Activated B cell treated with CpG ODN at 0.5 μM for 24 hours (primary cell): Measurements from ENCODE around the gene RAPGEF1. TPM values are rescaled to one million over a fixed set of nuclear protein-coding genes. Genes with fewer than 3 reads are reported as not detected.
"Not testable (repeated sequence)": the region's sequence is repeated elsewhere in the genome, so short reads cannot be mapped to it uniquely, and the experiment has no call there.

Source experiments
- ATAC-seq: fragments of 200-7000 bp; cut with Tn5 transposase; one replicate; pipeline ENCODE4 v1.10.0; 2021; ENCODE audit warnings: low read depth, mild to moderate bottlenecking, moderate library complexity
- CTCF ChIA-PET: fragments of 350-600 bp; sonication (Branson Sonifier 250); formaldehyde crosslinking; loops from one replicate; lab custom pipeline; 2021; ENCODE audit warnings: antibody characterized with exemption; lab: Charles Lee
- POLR2A ChIA-PET: fragments of 350-600 bp; sonication (Branson Sonifier 250); formaldehyde crosslinking; loops from one replicate; lab custom pipeline; 2021; ENCODE audit warnings: antibody characterized with exemption; lab: Charles Lee
- DNase-seq: peaks from one replicate; pipeline ENCODE4 v3.0.0; 2022
- H3K27ac Mint-ChIP-seq: one replicate; pipeline ENCODE4 v1.8.0; 2020; ENCODE audit warnings: mixed read lengths
- H3K27me3 Mint-ChIP-seq: one replicate; pipeline ENCODE4 v1.8.0; 2021; ENCODE audit warnings: mixed read lengths
- H3K36me3 Mint-ChIP-seq: one replicate; pipeline ENCODE4 v1.8.0; 2021; ENCODE audit warnings: low read depth, mixed read lengths
- H3K4me1 Mint-ChIP-seq: one replicate; pipeline ENCODE4 v1.8.0; 2021; ENCODE audit warnings: mixed read lengths
- H3K4me3 Mint-ChIP-seq: one replicate; pipeline ENCODE4 v1.8.0; 2020; ENCODE audit warnings: mild to moderate bottlenecking, mixed read lengths
- H3K9me3 Mint-ChIP-seq: one replicate; pipeline ENCODE4 v1.8.0; 2020; ENCODE audit warnings: mixed read lengths
- intact Hi-C: fragments of 100-400 bp; cut with micrococcal nuclease; formaldehyde crosslinking; loops from one replicate; pipeline ENCODE4 v1.15.1; 2024
- total RNA-seq: library from RNA; stranded (reverse); gene quantifications from 2 replicates; pipeline ENCODE4 v1.2.3, GENCODE V29; 2022
- TF ChIP-seq, protein P1 (sequence below): fragments of 200-600 bp; IDR thresholded peaks from one replicate; pipeline ENCODE4 v1.8.0; 2022; ENCODE audit warnings: antibody characterized with exemption, mild to moderate bottlenecking

The RAPGEF1 gene
- total RNA-seq, 1 donor from 2014 or later = 318 TPM

DNA sequence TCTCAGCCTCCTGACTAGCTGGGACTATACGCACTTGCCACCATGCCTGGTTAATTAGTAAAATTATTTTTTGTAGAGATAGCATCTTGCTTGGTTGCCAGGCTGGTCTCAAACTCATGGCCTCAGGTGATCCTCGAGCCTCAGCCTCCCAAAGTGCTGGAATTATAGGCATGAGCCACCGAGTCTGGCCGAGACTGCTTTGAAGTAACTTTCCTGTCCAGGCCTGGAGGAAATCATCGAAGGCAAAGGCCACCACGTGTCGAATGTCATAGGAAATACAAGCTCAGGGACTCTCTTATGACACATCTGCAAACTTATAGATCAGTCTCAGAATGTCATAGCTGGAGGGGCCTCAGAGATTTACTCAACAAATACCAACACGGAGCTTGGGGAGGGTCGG, 25.1 kb downstream of the RAPGEF1 start:
- Mint-ChIP-seq H3K9me3 (no peaks in the 10 kb centered on the region), H3K36me3 (peaks cover 55% of the 10 kb centered on the region), H3K4me3 (no peak overlapping the region), H3K4me1 (peaks cover 89% of the 10 kb centered on the region), H3K27ac (no peak overlapping the region), H3K27me3 (no peaks in the 10 kb centered on the region)
- TF ChIP-seq, protein P1, sequence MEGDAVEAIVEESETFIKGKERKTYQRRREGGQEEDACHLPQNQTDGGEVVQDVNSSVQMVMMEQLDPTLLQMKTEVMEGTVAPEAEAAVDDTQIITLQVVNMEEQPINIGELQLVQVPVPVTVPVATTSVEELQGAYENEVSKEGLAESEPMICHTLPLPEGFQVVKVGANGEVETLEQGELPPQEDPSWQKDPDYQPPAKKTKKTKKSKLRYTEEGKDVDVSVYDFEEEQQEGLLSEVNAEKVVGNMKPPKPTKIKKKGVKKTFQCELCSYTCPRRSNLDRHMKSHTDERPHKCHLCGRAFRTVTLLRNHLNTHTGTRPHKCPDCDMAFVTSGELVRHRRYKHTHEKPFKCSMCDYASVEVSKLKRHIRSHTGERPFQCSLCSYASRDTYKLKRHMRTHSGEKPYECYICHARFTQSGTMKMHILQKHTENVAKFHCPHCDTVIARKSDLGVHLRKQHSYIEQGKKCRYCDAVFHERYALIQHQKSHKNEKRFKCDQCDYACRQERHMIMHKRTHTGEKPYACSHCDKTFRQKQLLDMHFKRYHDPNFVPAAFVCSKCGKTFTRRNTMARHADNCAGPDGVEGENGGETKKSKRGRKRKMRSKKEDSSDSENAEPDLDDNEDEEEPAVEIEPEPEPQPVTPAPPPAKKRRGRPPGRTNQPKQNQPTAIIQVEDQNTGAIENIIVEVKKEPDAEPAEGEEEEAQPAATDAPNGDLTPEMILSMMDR = no peak
- CTCF ChIA-PET = no interaction called here
- no peak for ATAC-seq
- POLR2A ChIA-PET = interaction anchor here (0.6 to 1.4 kb wide), 2 partner anchors 10 to 36 kb away, joined by 3 to 5 read pairs; no protein-coding TSS in a partner anchor
- intact Hi-C loops = no loop called here
- DNase-seq = no peak

DNA sequence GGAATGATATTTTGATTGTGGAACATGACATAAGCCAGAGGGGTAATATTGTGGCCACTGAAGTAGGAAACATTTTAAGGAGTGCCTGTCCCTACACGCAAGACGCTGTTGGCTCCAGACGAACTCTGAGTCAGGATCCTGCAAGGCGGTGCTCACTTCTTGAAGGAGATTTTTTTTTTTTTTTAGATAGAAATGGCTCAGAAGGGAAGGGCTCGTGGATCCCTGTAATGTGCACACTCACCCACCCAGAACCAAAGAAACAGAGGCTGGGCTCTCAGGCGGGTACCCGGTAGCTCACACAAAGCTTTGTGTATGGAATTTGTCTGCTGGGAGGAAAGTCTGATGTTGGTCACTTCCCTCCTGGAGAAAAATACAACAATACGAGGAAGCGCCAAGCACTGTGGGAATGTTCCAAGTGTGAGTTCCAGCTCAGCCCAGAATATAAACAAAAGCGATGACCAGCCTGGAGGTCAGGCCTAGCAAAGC, 25.7 kb downstream of the RAPGEF1 start:
- ATAC-seq (no peak), DNase-seq (no peak)
- CTCF ChIA-PET = no interaction called here
- no peak overlapping the region for H3K4me3 Mint-ChIP-seq
- no peak overlapping the region for H3K27ac Mint-ChIP-seq
- POLR2A ChIA-PET = interaction anchor here (0.9 to 1.4 kb wide), 2 partner anchors 11 to 22 kb away, joined by 3 to 5 read pairs; no protein-coding TSS in a partner anchor
- H3K36me3 Mint-ChIP-seq = peaks cover 55% of the 10 kb centered on the region
- H3K4me1 Mint-ChIP-seq = peaks cover 89% of the 10 kb centered on the region
- TF ChIP-seq, protein P1 = no peak
- no peaks in the 10 kb centered on the region for H3K9me3 Mint-ChIP-seq
- H3K27me3 Mint-ChIP-seq = no peaks in the 10 kb centered on the region
- intact Hi-C loops = no loop called here

DNA sequence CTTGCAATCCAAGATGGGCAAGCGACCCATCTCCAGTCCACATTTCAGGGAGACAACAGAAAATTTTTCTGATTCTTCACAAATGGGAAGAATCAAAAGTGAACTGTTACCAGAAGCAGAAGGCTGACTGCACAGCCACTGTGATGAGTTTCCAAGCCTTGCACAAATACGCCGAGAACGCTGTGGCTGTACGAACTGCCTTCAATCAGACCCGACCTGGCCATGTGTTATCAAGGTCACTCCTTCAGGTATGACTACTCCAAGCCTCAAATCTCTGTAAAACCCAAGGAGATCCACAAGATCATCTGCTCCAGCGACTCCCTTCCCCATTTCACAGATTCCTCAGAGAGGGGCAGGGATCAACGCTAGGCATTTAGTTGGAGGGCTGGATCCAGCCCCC, 26.9 kb downstream of the RAPGEF1 start:
- ChIA-PET POLR2A (no interaction called here), CTCF (interaction anchor here (1.1 kb wide), 1 partner anchor 83 kb away, joined by 3 read pairs; no protein-coding TSS in a partner anchor)
- Mint-ChIP-seq H3K9me3 (no peaks in the 10 kb centered on the region), H3K4me3 (no peak overlapping the region), H3K27ac (peak overlapping the region; percentile 54), H3K36me3 (peaks cover 54% of the 10 kb centered on the region), H3K27me3 (no peaks in the 10 kb centered on the region), H3K4me1 (peaks cover 88% of the 10 kb centered on the region)
- intact Hi-C loops = loop anchor here (1.0 kb wide), 1 partner anchor 9 kb away; no protein-coding TSS in a partner anchor
- ATAC-seq = no peak
- TF ChIP-seq, protein P1 = no peak
- no peak for DNase-seq

DNA sequence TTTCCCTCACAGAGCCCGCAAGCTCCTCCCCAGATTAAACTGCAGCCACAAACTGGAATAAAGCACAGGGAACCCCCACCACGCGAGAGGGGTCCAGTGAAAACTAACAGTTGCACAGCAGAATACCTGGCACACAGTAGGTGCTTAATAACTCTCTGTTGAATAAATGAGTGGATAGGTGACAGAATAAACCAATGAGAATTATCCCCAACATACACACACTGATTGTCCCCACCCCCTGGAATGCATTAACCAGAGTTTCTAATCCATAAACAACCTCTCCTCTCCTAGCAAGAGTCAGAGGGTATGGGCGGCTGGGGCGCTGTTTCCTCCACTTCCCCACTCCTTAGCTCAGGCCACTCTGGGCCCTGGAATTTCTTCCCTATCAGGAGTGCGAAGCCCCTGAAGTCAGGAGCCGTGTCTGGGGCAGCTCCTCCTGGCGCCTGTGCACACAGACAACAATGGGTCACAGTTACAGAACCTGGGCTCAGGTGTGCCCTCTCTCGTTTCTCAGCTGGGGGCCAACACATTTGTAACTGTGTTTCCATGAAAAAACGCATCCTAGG, 27.6 kb downstream of the RAPGEF1 start:
- no peak for DNase-seq
- no peaks in the 10 kb centered on the region for H3K9me3 Mint-ChIP-seq
- intact Hi-C loops = no loop called here
- H3K36me3 Mint-ChIP-seq = peaks cover 52% of the 10 kb centered on the region
- no peak overlapping the region for H3K27ac Mint-ChIP-seq
- TF ChIP-seq, protein P1 = no peak
- peaks cover 89% of the 10 kb centered on the region for H3K4me1 Mint-ChIP-seq
- POLR2A ChIA-PET = interaction anchor here (0.6 to 4.0 kb wide), 3 partner anchors 7 to 1914 kb away, joined by 3 to 22 read pairs (median 3); no protein-coding TSS in a partner anchor
- H3K4me3 Mint-ChIP-seq = no peak overlapping the region
- H3K27me3 Mint-ChIP-seq = no peaks in the 10 kb centered on the region
- ATAC-seq = no peak
- CTCF ChIA-PET = interaction anchor here (1.1 kb wide), 1 partner anchor 82 kb away, joined by 3 read pairs; no protein-coding TSS in a partner anchor

DNA sequence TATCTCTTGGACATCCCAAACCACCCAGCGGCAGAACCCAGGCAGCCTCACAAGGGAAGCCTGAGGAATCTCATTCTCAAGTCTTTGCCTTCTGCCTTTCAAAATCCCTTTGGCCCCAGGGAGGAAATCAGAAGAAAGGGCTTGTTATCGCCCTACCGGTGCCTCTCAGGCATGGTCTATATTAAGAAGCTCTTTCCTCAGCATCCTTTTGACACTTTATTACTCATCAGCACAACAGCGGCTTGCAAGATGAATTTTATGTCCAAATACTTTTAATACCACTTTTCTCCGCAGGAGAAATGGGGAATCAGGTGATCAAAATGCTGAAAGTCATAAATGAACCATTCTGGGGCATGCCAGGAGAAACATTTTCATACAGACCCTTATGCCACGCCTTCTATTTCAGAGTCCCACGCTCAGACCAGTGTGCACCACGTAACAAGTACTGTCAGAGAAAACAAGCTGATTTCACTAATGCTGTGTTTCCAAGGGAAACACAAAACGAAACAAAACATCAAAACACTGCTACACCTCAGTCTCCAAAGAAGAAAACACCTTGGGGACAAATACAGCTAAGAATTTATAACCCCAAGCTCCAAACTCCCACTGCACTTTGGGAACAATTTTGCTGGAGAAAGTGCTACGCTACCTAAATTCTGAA, 30.0 kb downstream of the RAPGEF1 start:
- peak; percentile 49 for ATAC-seq
- CTCF ChIA-PET = interaction anchor here (1.3 to 1.7 kb wide), 2 partner anchors 17 to 35 kb away, joined by 5 read pairs; no protein-coding TSS in a partner anchor
- H3K36me3 Mint-ChIP-seq = peaks cover 46% of the 10 kb centered on the region
- POLR2A ChIA-PET = interaction anchor here (1.1 to 4.0 kb wide), 9 partner anchors 9 to 80 kb away, joined by 3 to 29 read pairs (median 10); partner anchors contain the start of gene RAPGEF1
- peak overlapping the region; percentile 70 for H3K27ac Mint-ChIP-seq
- DNase-seq = no peak
- TF ChIP-seq, protein P1 = no peak
- intact Hi-C loops = loop anchor here (1.0 to 2.0 kb wide), 2 partner anchors 9 to 15 kb away; no protein-coding TSS in a partner anchor
- no peaks in the 10 kb centered on the region for H3K27me3 Mint-ChIP-seq
- peaks cover 92% of the 10 kb centered on the region for H3K4me1 Mint-ChIP-seq
- peak overlapping the region; percentile 44 for H3K4me3 Mint-ChIP-seq
- no peaks in the 10 kb centered on the region for H3K9me3 Mint-ChIP-seq

DNA sequence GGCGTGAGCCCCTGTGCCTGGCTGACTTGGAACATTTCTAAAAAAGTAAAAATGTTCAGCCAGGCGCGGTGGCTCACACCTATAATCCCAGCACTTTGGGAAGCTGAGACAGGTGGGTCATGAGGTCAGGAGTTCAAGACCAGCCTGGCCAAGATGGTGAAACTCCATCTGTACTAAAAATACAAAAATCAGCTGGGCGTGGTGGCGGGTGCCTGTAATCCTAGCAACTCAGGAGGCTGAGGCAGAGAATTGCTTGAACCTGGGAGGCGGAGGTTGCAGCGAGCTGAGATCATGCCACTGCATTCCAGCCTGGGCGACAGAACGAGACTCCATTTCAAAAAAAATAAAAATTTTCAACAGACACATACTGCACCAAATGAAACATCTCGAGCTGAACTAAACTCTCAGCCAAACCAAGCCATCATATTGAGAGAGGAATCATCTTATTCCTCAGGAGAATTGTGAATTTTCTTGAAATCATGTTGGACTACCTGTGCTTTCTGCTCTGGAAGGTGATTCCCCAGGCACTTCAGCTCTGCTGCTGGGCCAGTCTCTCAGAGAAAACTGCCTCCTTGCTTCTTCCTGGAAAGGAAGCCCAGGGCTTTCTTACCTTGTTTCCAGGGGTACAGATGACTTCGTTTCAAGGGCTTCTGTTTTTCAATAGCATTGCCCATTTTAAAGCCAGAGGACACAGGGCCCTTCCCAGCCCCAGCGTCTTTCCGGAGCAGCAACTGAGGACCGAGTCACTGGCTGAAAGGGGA, 30.7 kb downstream of the RAPGEF1 start:
- Mint-ChIP-seq H3K36me3 (peaks cover 39% of the 10 kb centered on the region), H3K27ac (peak overlapping the region; percentile 70), H3K4me3 (peak overlapping the region; percentile 44), H3K4me1 (peaks cover 95% of the 10 kb centered on the region)
- not testable (repeated sequence) for ATAC-seq, DNase-seq, H3K27me3 Mint-ChIP-seq, H3K9me3 Mint-ChIP-seq
- POLR2A ChIA-PET = interaction anchor here (0.7 to 4.0 kb wide), 17 partner anchors 10 to 79 kb away, joined by 3 to 29 read pairs (median 6); partner anchors contain the start of gene RAPGEF1
- CTCF ChIA-PET = interaction anchor here (1.2 to 1.8 kb wide), 5 partner anchors 11 to 118 kb away, joined by 3 to 5 read pairs (median 5); no protein-coding TSS in a partner anchor
- intact Hi-C loops = loop anchor here (1.0 to 2.0 kb wide), 2 partner anchors 10 to 16 kb away; no protein-coding TSS in a partner anchor
